Prostate gland (tissue), 2 donors: ENCODE results near the gene SAMD10. TPM values are rescaled to one million over a fixed set of nuclear protein-coding genes. Genes with fewer than 3 reads are reported as not detected.
A peak's percentile ranks its signal among the peaks of the same experiment; 100 is the strongest.

Experiments used
- DNase-seq: peaks from one replicate; pipeline ENCODE4 v3.0.0-alpha.2; 2019; ENCODE audit warnings: low spot score
- H3K27ac ChIP-seq, 2 donors: fragments of 200-600 bp; sonication (generic); 2 replicates each; pipeline ENCODE4 v1.5.1; 2017 to 2019
- H3K27me3 ChIP-seq: fragments of 200-600 bp; sonication (generic); replicated peaks from 2 replicates; pipeline ENCODE4 v1.5.1; 2019; ENCODE audit not compliant: insufficient read depth
- H3K36me3 ChIP-seq, 2 donors: fragments of 200-600 bp; sonication (generic); 1 replicate in 1 of 2; 2 replicates in 1 of 2; pipeline versions ENCODE4 v1.5.1 to v1.8.1; 2017 to 2019
- H3K4me1 ChIP-seq: fragments of 200-600 bp; sonication (generic); replicated peaks from 2 replicates; pipeline ENCODE4 v1.5.1; 2019
- H3K4me3 ChIP-seq, 2 donors: fragments of 200-600 bp; sonication (generic); 2 replicates each; pipeline ENCODE4 v1.5.1; 2017 to 2019
- H3K9me3 ChIP-seq: fragments of 200-600 bp; sonication (generic); 2 replicates; pipeline ENCODE4 v1.5.1; 2017
- POLR2A ChIP-seq: fragments of 450-650 bp; IDR thresholded peaks from one replicate; pipeline ENCODE4 v1.6.1; 2016; ENCODE audit warnings: antibody characterized with exemption, mild to moderate bottlenecking
- POLR2AphosphoS5 ChIP-seq: sonication (generic); formaldehyde crosslinking; IDR thresholded peaks from one replicate; pipeline ENCODE4 v1.6.1; 2017; ENCODE audit warnings: antibody characterized with exemption
- WGBS: methylation state at CpG from one replicate; pipeline ENCODE4 v1.1.5; 2018; 5-methylcytosine and 5-hydroxymethylcytosine counted together
- intact Hi-C: fragments of 100-400 bp; cut with DNase I; formaldehyde crosslinking; loops from one replicate; pipeline ENCODE4 v1.14.2; 2022
- total RNA-seq, 2 donors: library from RNA; depleted of rRNA; stranded (reverse); fragments of >200 nt; gene quantifications; one replicate each; pipeline ENCODE4 v1.1.0, GENCODE V29; 2016
- TF ChIP-seq, protein P1 (sequence below), 4 experiments: fragments of 200-600 bp in 2 of 4; fragments of 450-650 bp in 2 of 4; sonication (generic) in 2 of 4; IDR thresholded peaks; 1 replicate in 3 of 4; 2 replicates in 1 of 4; pipeline ENCODE4 v1.5.1; 2016 to 2019; ENCODE audit warnings: antibody characterized with exemption in 4 of 4, mild to moderate bottlenecking in 2 of 4, moderate library complexity in 2 of 4

Gene SAMD10
- total RNA-seq, 2 donors from 2014 or later, result 6.0 to 14.7 TPM

DNA sequence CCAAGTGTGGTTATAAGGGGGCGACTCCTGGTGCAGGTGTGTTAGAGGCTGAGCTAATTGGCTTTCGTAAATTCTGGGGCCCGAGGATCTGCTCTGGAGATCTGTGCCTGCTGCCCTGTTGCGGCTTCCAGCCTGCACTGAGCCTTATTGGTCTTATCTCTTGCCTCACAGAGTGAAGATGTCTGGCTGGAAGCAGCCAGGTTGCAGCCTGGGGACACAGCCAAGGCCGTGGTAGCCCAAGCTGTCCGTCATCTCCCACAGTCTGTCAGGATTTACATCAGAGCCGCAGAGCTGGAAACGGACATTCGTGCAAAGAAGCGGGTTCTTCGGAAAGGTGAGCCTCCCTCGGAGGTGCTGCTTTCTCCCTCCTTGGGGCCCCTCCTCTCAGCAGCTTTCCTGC lies 21.5 kb upstream of the SAMD10 start:
- no peak for DNase-seq
- Histone ChIP-seq H3K4me3 (no peak overlapping the region), H3K36me3 (peaks cover 12 to 28% of the 10 kb centered on the region in 2 donors), H3K27me3 (no peaks in the 10 kb centered on the region), H3K27ac (no peak overlapping the region), H3K4me1 (no peaks in the 10 kb centered on the region), H3K9me3 (no peaks in the 10 kb centered on the region)
- intact Hi-C loops, result no loop called here
- TF ChIP-seq, protein P1, sequence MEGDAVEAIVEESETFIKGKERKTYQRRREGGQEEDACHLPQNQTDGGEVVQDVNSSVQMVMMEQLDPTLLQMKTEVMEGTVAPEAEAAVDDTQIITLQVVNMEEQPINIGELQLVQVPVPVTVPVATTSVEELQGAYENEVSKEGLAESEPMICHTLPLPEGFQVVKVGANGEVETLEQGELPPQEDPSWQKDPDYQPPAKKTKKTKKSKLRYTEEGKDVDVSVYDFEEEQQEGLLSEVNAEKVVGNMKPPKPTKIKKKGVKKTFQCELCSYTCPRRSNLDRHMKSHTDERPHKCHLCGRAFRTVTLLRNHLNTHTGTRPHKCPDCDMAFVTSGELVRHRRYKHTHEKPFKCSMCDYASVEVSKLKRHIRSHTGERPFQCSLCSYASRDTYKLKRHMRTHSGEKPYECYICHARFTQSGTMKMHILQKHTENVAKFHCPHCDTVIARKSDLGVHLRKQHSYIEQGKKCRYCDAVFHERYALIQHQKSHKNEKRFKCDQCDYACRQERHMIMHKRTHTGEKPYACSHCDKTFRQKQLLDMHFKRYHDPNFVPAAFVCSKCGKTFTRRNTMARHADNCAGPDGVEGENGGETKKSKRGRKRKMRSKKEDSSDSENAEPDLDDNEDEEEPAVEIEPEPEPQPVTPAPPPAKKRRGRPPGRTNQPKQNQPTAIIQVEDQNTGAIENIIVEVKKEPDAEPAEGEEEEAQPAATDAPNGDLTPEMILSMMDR (IDR thresholded peaks at IDR 0.05), result no peak
- no peak for TF ChIP-seq POLR2A
- no peak for TF ChIP-seq POLR2AphosphoS5
- 91% methylated on average over 12 of the region's 12 CpGs for WGBS

DNA sequence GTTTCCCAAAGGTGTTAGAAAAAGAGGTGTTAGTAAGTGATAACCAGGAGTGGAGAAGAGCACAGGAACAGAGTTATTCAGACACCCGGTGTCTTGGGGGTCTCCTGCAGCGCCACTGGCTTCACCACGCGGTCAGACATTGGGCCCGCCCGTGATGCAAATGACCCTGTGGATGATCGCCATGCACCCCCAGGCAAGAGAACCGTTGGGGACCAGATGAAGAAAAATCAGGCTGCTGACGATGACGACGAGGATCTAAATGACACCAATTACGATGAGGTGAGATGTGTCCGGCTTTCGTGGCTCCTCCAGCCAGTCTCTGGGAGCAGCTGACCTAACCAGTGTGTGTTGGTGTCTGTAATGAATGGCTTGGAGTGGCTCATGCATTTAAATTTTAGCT lies 3.5 kb upstream of the SAMD10 start:
- Histone ChIP-seq H3K4me1 (peaks cover 7% of the 10 kb centered on the region), H3K36me3 (peaks cover 0 to 11% of the 10 kb centered on the region in 2 donors)
- WGBS, result 88% methylated on average over 14 of the region's 14 CpGs

DNA sequence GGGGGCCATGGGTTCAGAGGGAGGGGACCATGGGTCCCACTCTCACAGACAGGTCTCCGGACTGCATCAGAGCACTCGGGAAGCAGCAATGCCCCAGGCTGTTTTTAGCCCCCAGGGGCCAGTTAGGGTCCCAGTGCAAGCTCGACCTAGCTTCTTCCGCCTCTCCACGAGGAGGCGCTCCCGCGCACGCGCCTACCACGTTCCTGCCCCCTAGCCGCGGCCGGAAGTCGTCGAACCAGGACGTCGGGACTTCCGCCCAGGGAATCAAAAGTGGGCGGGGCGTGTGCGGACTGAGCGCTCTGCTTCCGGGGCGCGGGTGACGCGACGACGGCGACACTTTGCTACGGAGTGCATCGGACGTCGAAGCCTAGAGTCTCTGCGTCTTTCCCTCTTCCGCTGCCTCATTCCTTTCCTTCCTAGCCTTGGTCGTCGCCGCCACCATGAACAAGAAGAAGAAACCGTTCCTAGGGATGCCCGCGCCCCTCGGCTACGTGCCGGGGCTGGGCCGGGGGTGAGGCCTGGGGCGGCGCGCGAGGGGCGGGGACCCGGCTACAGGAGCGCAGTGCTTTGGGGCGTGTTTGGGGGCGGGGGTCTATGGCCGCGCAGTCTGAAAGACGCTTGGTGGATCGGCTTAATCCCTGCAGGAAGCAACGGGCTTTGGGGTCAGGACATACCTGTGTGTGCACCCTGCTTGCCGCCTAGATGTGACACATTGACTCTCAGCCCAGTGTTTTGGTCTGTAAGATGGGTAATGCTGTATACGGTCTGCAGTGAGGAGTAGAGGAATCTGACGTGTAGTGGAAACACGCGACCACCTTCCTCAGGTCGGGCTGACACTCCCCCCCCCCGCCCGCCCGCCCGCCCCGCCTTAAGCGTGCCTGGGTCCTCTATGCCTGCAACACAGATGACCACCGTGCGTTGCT lies 1.6 kb upstream of the SAMD10 start, which contains the start of gene PRPF6:
Gene PRPF6 (plus strand): TSS at position 327 of the 923 bp plus-strand sequence. CDS start 114 bp downstream, at position 441.
- peak; percentile 90 for DNase-seq
- WGBS, result 2% methylated on average over 72 of the region's 75 CpGs
- TF ChIP-seq POLR2A (no peak), POLR2AphosphoS5 (peak; percentile 99)
- TF ChIP-seq, protein P1 (IDR thresholded peaks at IDR 0.05), result peak; percentile 74 to 96 (median 88)
- peak within 1 kb of the TSS; percentile 79 for H3K4me3 ChIP-seq
- peaks cover 0 to 7% of the 10 kb centered on the region in 2 donors for H3K36me3 ChIP-seq
- H3K27ac ChIP-seq, result peak within 1 kb of the TSS; percentile 73 to 75
- peaks cover 7% of the 10 kb centered on the region for H3K4me1 ChIP-seq
- no peaks in the 10 kb centered on the region for H3K9me3 ChIP-seq
- H3K27me3 ChIP-seq, result no peaks in the 10 kb centered on the region
- intact Hi-C loops, result no loop called here

More for the DNA sequence above, 3.5 kb upstream of the SAMD10 start:
- Histone ChIP-seq H3K27ac (no peak overlapping the region), H3K4me3 (no peak overlapping the region), H3K9me3 (no peaks in the 10 kb centered on the region), H3K27me3 (no peaks in the 10 kb centered on the region)
- intact Hi-C loops, result no loop called here
- TF ChIP-seq POLR2A (no peak), POLR2AphosphoS5 (no peak)
- TF ChIP-seq, protein P1 (IDR thresholded peaks at IDR 0.05), result no peak
- DNase-seq, result no peak

DNA sequence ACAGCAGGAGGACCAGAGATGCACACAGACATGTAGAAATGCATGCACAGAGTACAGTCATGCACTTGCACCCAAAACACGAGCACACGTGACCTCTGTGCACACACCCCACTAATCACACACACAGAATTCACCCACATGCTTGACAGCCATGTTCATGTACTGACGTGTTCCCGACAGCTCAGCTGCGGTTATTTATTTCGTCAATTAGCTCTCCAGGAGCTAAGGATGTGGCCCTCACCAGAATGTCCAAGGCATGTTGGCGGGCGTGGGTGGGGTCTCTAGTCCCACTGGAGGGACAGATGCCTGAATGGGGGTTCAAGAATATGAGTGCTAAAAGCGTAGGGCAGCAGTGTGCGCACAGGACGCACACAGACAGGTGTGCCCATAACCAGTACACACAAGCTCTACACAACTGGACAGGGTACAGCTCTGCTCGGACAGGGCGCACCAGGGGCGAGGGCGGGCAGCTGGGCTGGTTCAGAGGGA lies 919 bp upstream of the SAMD10 start:
- no peak for TF ChIP-seq POLR2AphosphoS5
- TF ChIP-seq, protein P1 (IDR thresholded peaks at IDR 0.05), result no peak
- TF ChIP-seq POLR2A, result no peak
- Histone ChIP-seq H3K27me3 (no peaks in the 10 kb centered on the region), H3K4me1 (peaks cover 7% of the 10 kb centered on the region), H3K4me3 (peak overlapping the region; percentile 79), H3K36me3 (peaks cover 0 to 7% of the 10 kb centered on the region in 2 donors), H3K27ac (peak overlapping the region; percentile 73 to 75), H3K9me3 (no peaks in the 10 kb centered on the region)
- intact Hi-C loops, result no loop called here
- no peak for DNase-seq
- 63% methylated on average over 15 of the region's 15 CpGs for WGBS
